NCI-H345 treated with DMSO at 0.1 percent for 48 hours (cell line): ENCODE results near the gene C16orf54.
"Not testable (repeated sequence)": the region's sequence is repeated elsewhere in the genome, so short reads cannot be mapped to it uniquely, and the experiment has no call there.

Experiments
- DNase-seq: peaks from one replicate; lab custom pipeline; 2025; ENCODE audit not compliant: unreplicated experiment; lab: John Stamatoyannopoulos, UW

Gene C16orf54

DNA sequence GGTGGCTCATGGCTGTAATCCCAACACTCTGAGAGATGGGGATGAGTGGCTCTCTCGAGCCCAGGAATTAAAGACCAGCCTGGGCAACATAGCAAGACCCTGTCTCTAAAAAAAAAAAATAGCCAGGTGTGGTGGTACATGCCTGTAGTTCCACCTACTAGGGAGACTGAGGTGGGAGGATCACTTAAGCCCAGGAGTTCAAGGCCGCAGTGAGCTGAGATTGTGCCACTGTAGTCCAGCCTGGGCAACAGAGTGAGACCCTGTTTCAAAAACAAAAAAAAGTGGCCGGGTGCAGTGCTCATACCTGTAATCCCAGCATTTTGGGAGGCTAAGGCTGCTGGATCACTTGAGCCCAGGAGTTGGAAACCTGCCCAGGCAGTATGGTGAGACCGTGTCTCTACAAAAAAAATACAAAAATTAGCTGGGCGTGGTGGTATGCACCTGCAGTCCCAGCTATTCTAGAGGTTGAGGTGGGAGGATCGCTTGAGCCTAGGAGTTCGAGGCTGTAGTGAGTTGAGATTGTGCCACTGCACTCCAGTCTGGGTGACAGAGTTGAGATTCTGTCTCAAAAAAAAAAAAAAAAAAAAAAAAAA lies 3.0 kb downstream of the C16orf54 start:
- no peak for DNase-seq

GRCh38 chr16:29740630-29741015 lies 5.2 kb downstream of the C16orf54 start:
- DNase-seq, result not testable (repeated sequence)

GRCh38 chr16:29739927-29740629 lies 5.7 kb downstream of the C16orf54 start:
- not testable (repeated sequence) for DNase-seq

DNA sequence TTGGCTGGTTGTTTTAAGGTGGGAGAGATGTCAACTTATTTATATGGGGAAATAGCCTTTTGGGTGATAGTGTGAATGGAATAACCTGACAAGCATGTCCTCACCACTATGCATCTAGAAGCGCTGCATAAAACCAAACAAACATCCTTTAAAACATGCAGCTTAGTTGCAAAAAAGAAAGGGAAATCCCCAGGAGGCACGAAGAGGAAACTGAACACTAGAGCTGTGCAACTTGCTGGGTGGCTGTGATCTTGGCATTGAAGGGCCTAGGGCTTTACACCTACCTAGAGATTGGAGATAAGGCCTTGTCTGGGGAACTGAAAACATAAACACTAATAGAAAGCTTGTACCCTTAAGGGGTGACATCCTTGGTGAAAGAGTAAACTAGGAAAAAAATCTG lies 7.3 kb downstream of the C16orf54 start:
- DNase-seq, result no peak

DNA sequence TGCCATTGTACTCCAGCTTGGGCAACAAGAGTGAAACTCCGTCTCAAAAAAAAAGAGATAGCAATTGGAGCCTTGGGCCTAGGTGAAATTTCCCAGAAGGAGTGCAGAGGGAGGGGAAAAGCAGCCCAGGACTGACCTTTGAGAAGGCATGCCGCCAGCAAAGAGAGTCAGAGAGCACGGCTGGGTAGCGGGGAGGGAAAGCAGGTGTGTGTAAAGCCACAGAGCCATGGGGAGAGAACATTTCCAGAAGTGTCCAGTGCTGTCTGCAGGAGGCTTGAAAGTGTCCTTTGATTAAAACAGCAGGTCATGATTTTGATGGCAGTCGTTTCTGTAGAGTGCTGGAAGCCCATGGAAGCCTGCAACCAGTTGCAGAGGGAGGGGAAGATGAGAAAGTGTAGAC lies 8.1 kb downstream of the C16orf54 start:
- no peak for DNase-seq

GRCh38 chr16:29736764-29737163 lies 9.0 kb downstream of the C16orf54 start:
- DNase-seq, result no peak

DNA sequence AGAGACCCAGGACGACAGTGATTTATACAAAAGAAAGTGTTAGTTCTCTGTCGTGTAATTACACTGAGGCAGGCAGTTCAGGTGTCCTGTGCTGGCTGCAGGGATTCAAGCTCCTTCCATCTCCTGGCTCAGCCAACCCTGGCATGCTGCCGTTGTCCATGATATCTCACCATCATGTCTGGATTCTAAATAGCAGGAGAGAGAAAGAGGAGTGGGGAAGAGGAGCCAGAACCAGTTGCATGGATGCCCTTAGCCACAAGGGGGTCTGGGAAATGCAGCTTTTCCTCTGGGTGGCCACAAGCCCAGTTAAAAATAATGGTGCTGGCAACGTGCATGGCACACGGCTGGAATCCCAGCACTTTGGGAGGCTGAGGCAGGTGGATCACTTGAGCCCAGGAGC lies 9.7 kb downstream of the C16orf54 start:
- DNase-seq, result no peak

- DNase-seq, result no peak
These were observed 11.0 kb downstream of the C16orf54 start for GRCh38 chr16:29734786-29735185.

- not testable (repeated sequence) for DNase-seq
These were observed 13.8 kb downstream of the C16orf54 start for GRCh38 chr16:29731768-29732601.

GRCh38 chr16:29730649-29731048 lies 15.1 kb downstream of the C16orf54 start:
- no peak for DNase-seq

- peak; percentile 17 for DNase-seq
These were observed 16.7 kb downstream of the C16orf54 start for GRCh38 chr16:29729116-29729521.

DNA sequence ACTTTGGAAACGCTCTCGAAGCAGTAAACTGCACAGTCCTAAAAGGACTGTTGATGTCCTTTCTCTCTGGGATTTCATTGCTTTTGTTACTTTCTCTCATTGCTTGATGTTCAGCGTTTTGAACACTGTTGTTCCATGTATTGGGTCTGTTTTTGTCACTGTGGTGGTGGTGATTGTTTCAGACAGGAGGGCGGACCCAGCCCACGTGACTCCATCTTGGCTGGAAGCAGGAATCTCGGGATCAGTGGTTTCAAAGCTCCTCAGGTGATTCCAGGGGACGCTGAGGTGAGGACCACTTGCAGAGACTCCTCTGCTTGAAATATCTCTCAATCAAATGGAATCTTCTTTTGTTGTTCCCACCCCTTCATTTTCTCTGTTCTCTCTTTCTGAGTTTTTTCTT lies 18.3 kb downstream of the C16orf54 start:
- DNase-seq, result no peak

DNA sequence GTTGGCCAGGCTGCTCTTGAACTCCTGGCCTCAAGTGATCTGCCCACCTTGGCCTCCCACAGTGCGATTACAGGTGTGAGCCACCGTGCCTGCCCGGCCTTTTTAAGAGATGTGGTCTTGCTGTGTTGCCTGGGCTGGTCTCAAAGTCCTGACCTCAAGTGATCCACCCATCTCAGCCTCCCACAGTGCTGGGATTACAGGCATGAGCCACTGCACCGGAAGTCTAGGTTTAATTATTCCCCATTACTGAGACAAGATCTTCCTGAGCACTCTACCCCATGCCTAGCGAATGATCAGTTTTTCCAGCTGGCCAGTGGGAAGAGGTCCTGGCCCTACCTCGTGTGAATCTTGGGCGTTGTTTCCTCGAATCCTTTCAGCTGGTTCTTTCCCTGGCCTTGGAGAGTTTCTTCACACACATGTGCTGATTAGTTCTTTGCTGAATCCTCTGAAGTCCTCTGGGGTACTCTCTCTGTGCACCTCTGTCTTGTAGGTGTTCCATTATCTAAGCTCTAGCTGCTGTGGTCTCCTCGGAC lies 18.9 kb downstream of the C16orf54 start:
- DNase-seq, result no peak

GRCh38 chr16:29721167-29721879 lies 24.5 kb downstream of the C16orf54 start:
- DNase-seq, result peak; percentile 28

DNA sequence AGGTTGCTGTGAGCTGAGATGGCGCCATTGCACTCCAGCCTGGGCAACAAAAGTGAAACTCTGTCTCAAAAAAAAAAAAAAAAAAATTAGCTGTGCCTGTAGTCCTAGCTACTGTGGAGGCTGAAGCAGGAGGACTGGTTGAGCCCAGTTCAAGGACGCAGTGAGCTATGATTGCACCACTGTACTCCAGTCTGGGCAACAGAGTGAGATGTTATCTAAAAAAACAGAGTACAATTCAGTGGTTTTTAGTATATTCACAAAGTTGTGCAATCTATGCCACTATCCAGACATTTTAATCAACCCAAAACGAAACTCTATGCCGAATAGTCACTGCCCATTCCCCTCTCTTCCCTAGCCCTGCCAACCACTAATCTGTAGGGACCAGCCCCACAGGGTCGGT lies 25.1 kb downstream of the C16orf54 start:
- DNase-seq, result no peak

- no peak for DNase-seq
These were observed 26.7 kb downstream of the C16orf54 start for GRCh38 chr16:29719063-29719462.

DNA sequence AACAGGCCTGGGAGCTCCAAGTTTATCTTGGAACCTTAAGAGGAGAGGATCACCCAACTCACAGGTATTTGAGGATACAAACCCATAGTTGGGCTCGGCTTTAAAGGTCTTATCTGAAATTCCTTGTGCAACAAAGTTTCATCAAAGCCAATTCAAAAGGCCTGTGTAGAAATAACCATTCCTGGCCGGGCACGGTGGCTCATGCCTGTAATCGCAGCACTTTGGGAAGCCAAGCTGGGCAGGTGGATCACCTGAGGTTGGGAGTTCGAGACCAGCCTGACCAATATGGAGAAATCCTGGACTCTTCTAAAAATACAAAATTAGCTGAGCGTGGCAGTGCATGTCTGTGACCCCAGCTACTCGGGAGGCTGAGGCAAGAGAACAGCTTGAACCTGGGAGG lies 28.7 kb downstream of the C16orf54 start:
- DNase-seq, result no peak

- DNase-seq, result no peak
These were observed 30.8 kb downstream of the C16orf54 start for GRCh38 chr16:29714972-29715371.

DNA sequence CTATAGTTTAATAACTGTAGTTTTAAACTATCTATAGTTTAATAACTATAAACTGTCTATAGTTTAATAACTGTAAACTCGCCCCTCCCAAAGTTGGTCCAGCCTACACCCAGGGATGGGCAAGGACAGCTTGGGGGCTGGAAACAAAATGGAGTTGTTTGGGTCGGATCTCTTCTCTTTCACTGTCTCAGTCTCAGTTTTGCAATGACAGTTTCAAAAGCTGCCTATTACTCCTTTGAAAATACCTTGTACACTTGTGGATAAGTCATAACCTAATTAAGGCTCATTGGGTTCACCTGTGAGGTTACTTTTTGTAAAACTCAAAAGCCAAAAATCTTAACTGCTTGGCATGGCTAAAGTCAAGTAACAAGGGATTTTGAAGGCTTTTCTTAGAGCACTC lies 31.4 kb downstream of the C16orf54 start:
- no peak for DNase-seq

DNA sequence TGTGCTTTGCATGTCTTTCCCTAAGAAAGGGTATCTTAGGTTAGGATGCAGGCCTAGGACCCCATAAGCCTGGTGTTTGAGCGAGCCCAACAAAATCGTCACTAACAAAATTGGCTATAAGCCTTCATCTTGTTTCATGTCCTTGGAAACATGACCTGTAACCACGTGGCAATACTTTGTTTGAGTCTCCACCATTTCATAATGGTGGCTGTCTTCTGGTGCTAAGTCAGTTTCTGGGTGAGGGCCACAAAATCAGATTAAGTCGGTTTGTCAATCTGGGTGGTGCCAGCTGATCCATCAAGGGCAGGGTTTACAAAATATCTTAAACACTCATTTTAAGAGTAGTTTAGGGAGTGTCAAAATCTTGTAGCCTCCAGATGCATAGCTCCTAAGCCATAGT lies 33.0 kb downstream of the C16orf54 start:
- DNase-seq, result no peak
